T-helper 1 cell treated with Interleukin-12 subunit alpha and Interleukin-12 subunit beta and Interleukin-4 antibody, amounts not matched to agents 30 μg/mL and 1 μg/mL, for 36 hours (primary cell): ENCODE results near the gene PDZRN4.
"Not testable (repeated sequence)": the region's sequence is repeated elsewhere in the genome, so short reads cannot be mapped to it uniquely, and the experiment has no call there.

Experiments
- H3K27ac Mint-ChIP-seq: one replicate; pipeline ENCODE4 v1.8.0; 2021; ENCODE audit warnings: mild to moderate bottlenecking, mixed read lengths
- H3K27me3 Mint-ChIP-seq: one replicate; pipeline ENCODE4 v1.8.0; 2021; ENCODE audit warnings: low read depth, mixed read lengths
- H3K36me3 Mint-ChIP-seq: one replicate; pipeline ENCODE4 v1.8.0; 2021; ENCODE audit warnings: low read depth, mixed read lengths
- H3K4me1 Mint-ChIP-seq: one replicate; pipeline ENCODE4 v1.8.0; 2021; ENCODE audit warnings: low read depth, mixed read lengths
- H3K4me3 Mint-ChIP-seq: one replicate; pipeline ENCODE4 v1.8.0; 2021; ENCODE audit warnings: mild to moderate bottlenecking, moderate library complexity, mixed read lengths
- H3K9me3 Mint-ChIP-seq: one replicate; pipeline ENCODE4 v1.8.0; 2021; ENCODE audit warnings: mixed read lengths

The PDZRN4 gene

DNA sequence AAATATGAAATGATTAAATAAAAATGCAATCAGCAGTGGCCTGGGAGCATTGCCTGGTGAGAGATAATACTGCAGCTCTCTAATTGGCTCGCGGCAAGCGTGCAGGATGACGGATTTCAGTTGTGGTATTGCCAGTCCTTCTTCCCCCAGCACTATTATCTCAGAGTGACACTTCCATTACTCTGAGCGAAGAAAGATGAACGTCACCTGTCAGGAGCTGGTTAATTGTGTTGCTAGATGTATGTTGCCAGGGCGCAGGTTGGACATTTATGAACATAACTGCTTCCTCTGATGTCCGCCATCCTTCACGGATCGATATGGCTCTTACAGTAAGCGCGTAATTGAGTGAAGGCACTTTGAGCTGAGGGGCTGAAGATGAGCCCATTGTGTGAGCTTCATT, 374.9 kb downstream of the PDZRN4 start:
- Mint-ChIP-seq H3K4me1 (no peaks in the 10 kb centered on the region), H3K9me3 (no peaks in the 10 kb centered on the region), H3K27me3 (no peaks in the 10 kb centered on the region), H3K27ac (no peak overlapping the region), H3K36me3 (no peaks in the 10 kb centered on the region), H3K4me3 (no peak overlapping the region)

DNA sequence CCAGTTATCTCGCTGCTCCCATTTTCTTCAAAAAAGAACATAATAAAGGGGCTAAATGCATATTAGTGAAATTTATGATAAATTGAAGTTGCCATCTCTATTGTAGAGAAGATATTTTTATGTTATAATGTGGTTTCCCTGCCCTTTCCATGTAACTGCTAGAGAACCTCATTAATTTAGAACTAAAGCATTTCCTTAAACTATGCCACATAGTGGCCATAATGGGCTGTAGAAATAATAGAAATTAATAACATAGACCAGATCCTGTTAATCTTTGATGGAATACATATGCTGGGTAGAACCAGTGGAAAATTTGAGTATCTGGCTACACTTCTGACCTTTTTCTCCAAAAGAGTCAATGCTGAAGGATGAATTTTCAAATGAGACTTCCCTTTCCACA, 376.7 kb downstream of the PDZRN4 start:
- H3K27ac Mint-ChIP-seq = no peak overlapping the region
- no peaks in the 10 kb centered on the region for H3K27me3 Mint-ChIP-seq
- H3K4me1 Mint-ChIP-seq = no peaks in the 10 kb centered on the region
- no peaks in the 10 kb centered on the region for H3K36me3 Mint-ChIP-seq
- H3K4me3 Mint-ChIP-seq = no peak overlapping the region
- H3K9me3 Mint-ChIP-seq = no peaks in the 10 kb centered on the region

DNA sequence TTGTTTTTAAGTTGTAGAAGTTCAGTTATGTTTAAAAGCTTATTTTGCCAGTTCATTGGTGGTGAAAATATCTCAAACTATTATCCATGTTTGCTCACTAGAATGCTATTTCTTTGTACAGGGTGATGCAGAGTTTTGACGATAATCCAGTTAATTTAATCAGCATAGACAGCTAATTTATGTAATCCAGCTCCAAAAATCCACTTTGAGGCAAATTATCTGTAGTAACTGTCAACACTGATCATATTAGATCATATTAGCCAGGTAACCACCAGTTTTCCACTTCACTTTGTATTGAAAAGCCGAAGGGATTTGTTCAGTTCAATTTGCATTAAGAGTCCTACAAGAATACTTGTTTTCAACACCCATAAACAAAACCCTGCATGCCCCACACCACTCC, 378.6 kb downstream of the PDZRN4 start:
- no peaks in the 10 kb centered on the region for H3K4me1 Mint-ChIP-seq
- no peak overlapping the region for H3K27ac Mint-ChIP-seq
- H3K9me3 Mint-ChIP-seq = no peaks in the 10 kb centered on the region
- H3K4me3 Mint-ChIP-seq = no peak overlapping the region
- no peaks in the 10 kb centered on the region for H3K27me3 Mint-ChIP-seq
- no peaks in the 10 kb centered on the region for H3K36me3 Mint-ChIP-seq

DNA sequence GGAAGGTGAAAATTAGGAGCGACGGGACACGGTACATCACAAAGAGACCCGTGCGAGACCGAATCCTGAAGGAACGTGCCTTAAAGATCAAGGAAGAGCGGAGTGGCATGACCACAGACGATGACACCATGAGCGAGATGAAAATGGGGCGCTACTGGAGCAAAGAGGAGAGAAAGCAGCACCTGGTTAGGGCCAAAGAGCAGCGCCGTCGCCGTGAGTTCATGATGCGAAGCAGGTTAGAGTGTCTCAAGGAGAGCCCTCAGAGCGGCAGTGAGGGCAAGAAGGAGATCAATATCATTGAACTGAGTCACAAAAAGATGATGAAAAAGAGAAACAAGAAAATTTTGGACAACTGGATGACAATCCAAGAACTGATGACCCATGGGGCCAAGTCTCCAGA, 385.3 kb downstream of the PDZRN4 start:
- Mint-ChIP-seq H3K4me1 (no peaks in the 10 kb centered on the region), H3K27ac (no peak overlapping the region), H3K27me3 (no peaks in the 10 kb centered on the region)

DNA sequence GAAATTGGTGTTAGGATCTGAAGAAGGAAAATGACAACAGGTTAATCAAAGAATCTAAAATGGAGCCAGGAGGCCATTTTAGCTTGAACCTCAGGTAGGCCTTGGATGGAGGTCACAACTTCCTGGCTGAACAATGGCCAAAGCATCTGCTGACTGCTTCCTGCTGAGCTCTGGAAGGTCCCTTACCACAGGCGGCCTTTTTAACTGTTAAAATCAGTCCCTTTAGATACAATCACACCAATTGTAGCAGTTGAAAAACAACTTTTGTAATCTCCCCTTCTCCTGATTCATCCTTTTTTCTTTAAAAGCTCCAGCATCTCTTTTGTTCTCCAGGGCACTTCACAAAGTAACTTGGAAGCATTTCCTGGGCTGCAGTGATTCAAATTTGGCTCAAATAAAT, 388.8 kb downstream of the PDZRN4 start:
- H3K9me3 Mint-ChIP-seq = no peaks in the 10 kb centered on the region
- no peaks in the 10 kb centered on the region for H3K27me3 Mint-ChIP-seq
- no peaks in the 10 kb centered on the region for H3K4me1 Mint-ChIP-seq
- H3K36me3 Mint-ChIP-seq = no peaks in the 10 kb centered on the region
- H3K4me3 Mint-ChIP-seq = no peak overlapping the region
- H3K27ac Mint-ChIP-seq = no peak overlapping the region

More for the DNA sequence above, 385.3 kb downstream of the PDZRN4 start:
- no peak overlapping the region for H3K4me3 Mint-ChIP-seq
- H3K36me3 Mint-ChIP-seq = no peaks in the 10 kb centered on the region
- no peaks in the 10 kb centered on the region for H3K9me3 Mint-ChIP-seq

DNA sequence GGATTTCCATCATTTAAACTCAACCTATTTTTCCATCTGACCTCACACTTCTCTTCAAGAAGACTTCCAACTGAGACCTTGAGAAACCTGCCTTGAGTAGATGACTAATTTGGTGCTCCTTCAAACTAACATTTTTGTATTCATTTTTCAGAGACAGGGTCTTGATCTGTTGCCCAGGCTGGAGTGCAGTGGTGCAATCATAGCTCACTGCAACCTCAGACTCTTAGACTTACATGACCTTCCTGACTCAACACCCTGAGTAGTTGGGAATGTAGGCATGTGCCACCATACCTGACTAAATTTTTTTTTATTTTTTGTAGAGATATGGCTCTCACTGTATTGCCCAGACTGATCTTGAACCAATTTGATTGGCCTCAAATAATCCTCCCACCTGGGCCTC, 389.9 kb downstream of the PDZRN4 start:
- Mint-ChIP-seq H3K36me3 (no peaks in the 10 kb centered on the region), H3K27ac (no peak overlapping the region), H3K27me3 (no peaks in the 10 kb centered on the region), H3K4me1 (no peaks in the 10 kb centered on the region), H3K4me3 (no peak overlapping the region), H3K9me3 (no peaks in the 10 kb centered on the region)

DNA sequence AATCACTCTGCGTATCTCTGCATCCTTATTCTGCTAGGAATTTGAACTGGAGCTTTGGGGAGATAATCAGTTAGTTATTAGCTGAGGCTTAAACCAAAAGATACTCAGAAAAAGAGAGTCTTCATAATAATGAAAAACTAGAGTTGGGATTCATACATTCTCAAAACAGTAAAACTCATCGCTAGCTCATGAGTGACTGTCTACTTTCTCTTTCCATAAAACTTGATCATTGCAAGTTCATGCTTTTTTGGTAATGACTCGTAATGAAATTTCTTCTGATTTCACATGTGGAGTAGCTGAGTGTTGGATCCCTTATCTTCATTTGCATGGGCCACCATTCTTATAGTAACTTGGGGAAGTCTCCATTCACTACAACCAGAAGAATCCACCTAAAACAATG, 397.7 kb downstream of the PDZRN4 start:
- Mint-ChIP-seq H3K27ac (no peak overlapping the region), H3K4me3 (no peak overlapping the region), H3K4me1 (no peaks in the 10 kb centered on the region), H3K27me3 (no peaks in the 10 kb centered on the region), H3K36me3 (no peaks in the 10 kb centered on the region), H3K9me3 (no peaks in the 10 kb centered on the region)

DNA sequence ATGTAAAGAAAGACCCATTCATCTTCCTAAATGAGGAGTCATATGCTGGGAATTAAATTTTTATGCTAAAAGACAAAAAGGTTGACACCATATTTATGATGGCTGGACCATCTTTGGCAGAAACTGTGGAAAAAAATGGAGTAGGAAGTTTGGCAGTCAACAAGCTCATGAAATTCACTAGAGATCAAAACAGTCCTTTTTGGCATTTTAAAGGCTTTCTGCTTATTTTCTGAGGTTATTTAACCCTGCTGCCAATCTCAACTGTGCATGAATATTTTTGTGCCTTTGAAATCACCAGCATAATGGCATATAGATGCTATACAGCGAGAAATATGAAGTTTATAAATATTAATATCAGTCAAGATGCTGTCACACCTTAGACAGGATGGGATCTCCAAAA, 399.5 kb downstream of the PDZRN4 start:
- H3K36me3 Mint-ChIP-seq = no peaks in the 10 kb centered on the region
- no peaks in the 10 kb centered on the region for H3K27me3 Mint-ChIP-seq
- no peaks in the 10 kb centered on the region for H3K4me1 Mint-ChIP-seq
- H3K9me3 Mint-ChIP-seq = no peaks in the 10 kb centered on the region
- no peak overlapping the region for H3K27ac Mint-ChIP-seq
- no peak overlapping the region for H3K4me3 Mint-ChIP-seq

DNA sequence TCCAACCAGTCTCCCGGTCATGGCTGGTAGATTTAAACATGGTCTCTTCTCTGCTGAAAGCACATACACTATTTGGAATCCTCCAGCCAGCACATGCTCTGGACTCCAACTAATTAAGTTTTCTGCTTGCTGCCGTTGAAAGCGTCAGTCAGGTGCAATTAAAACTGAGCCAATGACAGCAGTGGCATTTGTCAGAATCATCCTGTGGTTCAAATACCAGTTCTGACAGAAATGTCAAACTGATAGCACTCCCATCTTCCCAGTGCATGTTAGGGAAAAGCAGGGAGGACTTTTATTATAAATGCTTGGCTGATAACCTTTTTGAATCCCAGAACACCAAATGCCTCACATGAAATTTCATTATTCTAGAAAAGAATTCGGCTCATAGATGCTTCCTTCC, 401.8 kb downstream of the PDZRN4 start:
- Mint-ChIP-seq H3K4me1 (no peaks in the 10 kb centered on the region), H3K9me3 (no peaks in the 10 kb centered on the region), H3K4me3 (no peak overlapping the region), H3K27ac (no peak overlapping the region), H3K27me3 (no peaks in the 10 kb centered on the region), H3K36me3 (no peaks in the 10 kb centered on the region)

DNA sequence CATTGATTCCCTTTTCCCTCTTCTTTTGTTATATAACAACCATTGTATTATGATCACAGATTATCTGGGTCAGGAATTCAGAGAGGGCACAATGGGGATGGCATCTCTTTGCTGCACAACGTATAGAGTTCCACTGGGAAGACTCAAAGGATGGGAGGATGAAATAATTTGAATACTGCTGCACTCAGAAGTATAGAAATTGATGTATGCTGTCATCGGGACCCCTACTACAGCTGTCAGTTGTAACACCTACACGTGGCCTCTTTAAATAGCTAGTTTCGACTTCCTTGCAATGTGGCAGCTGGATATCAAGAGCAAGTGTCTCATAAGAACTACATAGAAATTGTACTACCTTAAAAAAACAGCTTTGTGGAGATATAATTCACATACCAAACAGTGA, 408.1 kb downstream of the PDZRN4 start:
- H3K4me3 Mint-ChIP-seq = no peak overlapping the region
- no peaks in the 10 kb centered on the region for H3K27me3 Mint-ChIP-seq
- H3K9me3 Mint-ChIP-seq = no peaks in the 10 kb centered on the region
- no peaks in the 10 kb centered on the region for H3K4me1 Mint-ChIP-seq
- H3K36me3 Mint-ChIP-seq = no peaks in the 10 kb centered on the region
- H3K27ac Mint-ChIP-seq = no peak overlapping the region

DNA sequence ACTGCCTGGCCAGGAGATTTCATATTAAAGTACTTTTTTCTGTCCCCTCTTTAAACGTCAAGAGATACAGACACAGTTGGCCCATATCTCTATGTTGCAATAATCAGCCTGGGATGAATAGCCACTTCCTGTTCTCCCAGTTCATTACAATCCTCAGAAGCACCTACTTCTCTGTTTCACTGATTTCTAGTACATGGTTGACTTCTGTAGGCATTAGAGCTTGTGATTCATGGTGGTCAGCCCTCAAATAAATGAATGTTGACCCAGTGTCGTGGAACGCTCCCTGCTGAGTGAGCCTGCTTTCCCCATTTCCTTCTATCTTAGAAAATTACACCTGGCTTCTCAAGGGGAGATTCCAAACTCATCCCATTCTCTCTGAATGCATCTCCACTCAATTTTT, 416.7 kb downstream of the PDZRN4 start:
- H3K4me3 Mint-ChIP-seq = no peak overlapping the region
- H3K27ac Mint-ChIP-seq = no peak overlapping the region
- no peaks in the 10 kb centered on the region for H3K9me3 Mint-ChIP-seq
- H3K36me3 Mint-ChIP-seq = no peaks in the 10 kb centered on the region
- no peaks in the 10 kb centered on the region for H3K4me1 Mint-ChIP-seq
- H3K27me3 Mint-ChIP-seq = no peaks in the 10 kb centered on the region

DNA sequence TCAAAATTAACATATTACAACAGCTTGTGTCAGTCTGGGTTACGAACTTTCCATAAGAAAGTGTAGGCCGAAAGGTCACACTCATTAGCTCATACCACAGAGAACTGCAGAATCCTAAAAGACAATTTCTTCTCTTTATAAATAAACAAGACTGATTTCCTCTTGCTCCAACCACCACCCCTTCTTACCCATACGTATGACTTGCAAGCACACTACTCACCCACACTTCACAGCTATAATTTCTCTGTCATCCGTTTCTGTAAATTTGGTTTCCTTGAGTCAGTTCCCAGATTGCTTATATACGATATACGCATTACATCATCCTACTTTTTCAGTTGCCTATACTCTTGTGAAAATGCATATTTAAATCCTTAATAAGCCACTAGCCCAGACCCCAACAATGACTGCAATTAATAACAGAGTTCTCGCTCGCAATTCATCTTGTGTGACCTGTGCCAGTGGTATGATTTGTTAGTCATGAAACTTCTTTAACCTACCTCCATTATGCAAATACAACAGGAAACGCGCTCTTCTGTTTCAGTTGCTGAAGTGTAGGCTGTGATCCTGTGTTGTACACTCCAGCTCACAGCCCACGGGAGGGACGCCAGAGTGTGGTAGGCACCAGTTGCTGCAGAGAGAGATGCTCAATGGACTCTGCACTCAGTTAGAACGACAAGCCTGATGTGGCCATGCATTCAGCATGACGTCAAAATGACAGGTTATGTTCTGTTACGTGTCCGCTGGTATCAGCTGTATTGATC, 417.6 kb downstream of the PDZRN4 start:
- Mint-ChIP-seq H3K9me3 (no peaks in the 10 kb centered on the region), H3K4me1 (no peaks in the 10 kb centered on the region), H3K27me3 (no peaks in the 10 kb centered on the region), H3K4me3 (no peak overlapping the region), H3K36me3 (no peaks in the 10 kb centered on the region), H3K27ac (no peak overlapping the region)

DNA sequence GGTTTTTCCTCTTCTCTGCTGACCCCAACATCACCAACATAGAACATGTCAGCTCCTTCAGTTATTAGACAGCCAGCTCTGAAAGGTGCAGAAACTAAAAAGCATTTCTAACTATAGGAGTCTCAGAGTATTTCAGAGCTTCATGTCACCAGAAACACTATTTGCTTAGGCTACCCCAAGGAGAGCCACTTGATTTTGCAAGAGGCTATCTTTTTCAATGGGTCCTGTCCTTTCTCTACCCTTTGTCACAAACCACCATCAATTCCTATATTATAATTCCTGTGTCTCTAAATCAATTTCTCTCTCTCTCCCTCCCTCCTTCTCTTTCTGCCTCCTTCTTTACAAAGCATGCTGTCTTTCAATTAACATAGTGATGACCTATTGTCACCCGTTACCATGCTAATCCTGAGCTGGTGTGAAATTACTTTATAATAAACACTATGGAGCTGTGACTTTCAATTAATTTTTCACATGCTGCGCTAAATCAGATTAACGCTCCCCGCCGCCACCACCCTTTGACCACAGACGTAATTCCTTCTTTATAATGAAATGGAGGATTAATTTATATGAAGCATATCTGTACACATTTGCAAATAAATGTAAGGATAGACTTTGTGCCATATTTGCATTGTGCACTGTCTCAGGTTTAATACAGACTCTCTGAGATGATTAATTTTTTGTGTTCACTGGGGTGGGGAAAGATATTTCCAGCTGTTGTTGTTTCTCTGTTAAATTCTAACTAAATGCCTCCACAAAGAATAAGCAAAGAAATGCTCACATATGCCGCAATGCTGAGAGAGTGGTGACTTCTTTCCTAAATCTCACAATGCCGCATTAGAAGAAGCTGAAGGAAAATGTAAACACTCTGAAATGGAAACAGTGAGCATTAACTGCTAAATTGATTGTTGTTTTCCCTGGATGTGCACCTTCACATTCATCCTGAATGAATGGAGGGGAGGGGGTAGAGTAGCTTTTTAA, 418.6 kb downstream of the PDZRN4 start:
- Mint-ChIP-seq H3K27me3 (no peaks in the 10 kb centered on the region), H3K4me3 (no peak overlapping the region), H3K27ac (no peak overlapping the region), H3K36me3 (no peaks in the 10 kb centered on the region), H3K9me3 (no peaks in the 10 kb centered on the region), H3K4me1 (no peaks in the 10 kb centered on the region)

DNA sequence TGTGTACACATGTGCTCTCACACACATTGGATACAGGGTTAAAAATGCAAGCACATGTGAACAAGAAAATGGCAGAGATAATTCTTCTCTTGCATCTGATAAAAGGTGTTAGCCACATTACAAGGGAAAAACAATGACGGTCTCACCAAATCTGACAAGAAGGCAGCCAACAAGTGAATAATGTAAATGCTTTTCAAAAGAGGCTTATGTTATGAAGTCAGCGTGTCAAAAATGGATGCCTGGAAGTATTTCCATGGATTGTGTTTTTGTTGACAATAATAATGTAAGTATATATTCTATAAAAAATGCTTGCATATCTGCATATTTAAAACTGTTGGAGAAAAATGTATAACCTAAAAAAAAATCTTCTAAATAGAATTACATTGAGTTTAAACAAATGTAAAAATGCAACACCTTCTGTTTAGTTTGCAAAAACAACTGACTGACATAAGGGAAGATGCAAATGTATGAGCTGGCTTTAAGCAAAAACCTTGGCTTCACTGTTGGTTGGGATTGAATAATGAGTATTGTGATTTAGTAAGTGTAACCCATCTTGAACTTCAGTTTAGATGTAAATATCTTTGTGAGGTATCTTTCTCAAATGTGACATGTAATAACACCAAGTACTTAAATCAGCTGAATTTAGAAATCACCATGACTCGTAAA, 424.9 kb downstream of the PDZRN4 start:
- no peaks in the 10 kb centered on the region for H3K4me1 Mint-ChIP-seq
- no peaks in the 10 kb centered on the region for H3K36me3 Mint-ChIP-seq
- H3K27me3 Mint-ChIP-seq = no peaks in the 10 kb centered on the region
- no peak overlapping the region for H3K4me3 Mint-ChIP-seq
- H3K27ac Mint-ChIP-seq = no peak overlapping the region
- H3K9me3 Mint-ChIP-seq = no peaks in the 10 kb centered on the region

DNA sequence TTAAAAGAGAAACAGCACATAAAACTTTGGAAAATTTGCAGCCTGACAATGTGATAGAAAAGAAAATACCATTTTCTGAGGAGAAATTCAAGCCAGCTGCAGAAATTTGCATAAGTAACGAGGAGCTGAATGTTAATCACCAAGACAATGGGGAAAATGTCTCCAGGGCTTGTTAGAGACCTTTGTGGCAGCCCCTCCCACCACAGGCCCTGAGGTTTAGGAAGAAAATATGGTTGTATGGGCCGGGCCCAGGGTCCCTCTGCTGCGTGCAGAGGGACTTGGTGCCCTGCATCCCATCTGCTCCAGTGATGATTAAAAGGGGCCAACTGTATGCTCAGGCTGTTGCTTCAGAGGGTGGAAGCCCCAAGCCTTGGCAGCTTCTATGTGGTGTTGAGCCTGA, 427.1 kb downstream of the PDZRN4 start:
- not testable (repeated sequence) for H3K36me3 Mint-ChIP-seq, H3K9me3 Mint-ChIP-seq, H3K27me3 Mint-ChIP-seq, H3K27ac Mint-ChIP-seq, H3K4me1 Mint-ChIP-seq, H3K4me3 Mint-ChIP-seq
